GM18909 (cell line): ENCODE measurements around the gene EHD4.

ENCODE experiments used
- ATAC-seq: cut with Tn5 transposase; IDR thresholded peaks from one replicate; pipeline ENCODE4 v1.9.1; 2021; ENCODE audit warnings: mild to moderate bottlenecking; ENCODE audit not compliant: unreplicated experiment, poor library complexity

EHD4 gene

DNA sequence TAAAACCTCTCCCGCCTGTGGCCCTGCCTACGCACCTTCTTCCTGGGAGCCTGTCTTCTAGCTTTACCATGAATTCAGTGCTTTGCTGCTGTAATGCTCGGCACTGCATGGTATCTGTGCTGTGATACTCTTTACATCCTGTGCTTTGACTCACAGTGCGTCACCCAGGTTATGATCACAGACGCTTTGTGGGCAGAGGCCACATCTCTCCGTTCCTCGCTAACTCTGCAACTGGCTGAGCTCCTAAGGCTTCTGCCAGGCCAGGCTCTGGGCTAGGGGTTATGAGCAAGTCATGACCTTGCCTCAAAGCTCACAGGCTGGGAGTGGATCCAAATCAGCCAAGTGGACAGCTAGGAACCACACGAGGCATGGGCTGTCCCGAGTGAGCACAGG lies 101.7 kb downstream of the EHD4 start:
- no peak for ATAC-seq

DNA sequence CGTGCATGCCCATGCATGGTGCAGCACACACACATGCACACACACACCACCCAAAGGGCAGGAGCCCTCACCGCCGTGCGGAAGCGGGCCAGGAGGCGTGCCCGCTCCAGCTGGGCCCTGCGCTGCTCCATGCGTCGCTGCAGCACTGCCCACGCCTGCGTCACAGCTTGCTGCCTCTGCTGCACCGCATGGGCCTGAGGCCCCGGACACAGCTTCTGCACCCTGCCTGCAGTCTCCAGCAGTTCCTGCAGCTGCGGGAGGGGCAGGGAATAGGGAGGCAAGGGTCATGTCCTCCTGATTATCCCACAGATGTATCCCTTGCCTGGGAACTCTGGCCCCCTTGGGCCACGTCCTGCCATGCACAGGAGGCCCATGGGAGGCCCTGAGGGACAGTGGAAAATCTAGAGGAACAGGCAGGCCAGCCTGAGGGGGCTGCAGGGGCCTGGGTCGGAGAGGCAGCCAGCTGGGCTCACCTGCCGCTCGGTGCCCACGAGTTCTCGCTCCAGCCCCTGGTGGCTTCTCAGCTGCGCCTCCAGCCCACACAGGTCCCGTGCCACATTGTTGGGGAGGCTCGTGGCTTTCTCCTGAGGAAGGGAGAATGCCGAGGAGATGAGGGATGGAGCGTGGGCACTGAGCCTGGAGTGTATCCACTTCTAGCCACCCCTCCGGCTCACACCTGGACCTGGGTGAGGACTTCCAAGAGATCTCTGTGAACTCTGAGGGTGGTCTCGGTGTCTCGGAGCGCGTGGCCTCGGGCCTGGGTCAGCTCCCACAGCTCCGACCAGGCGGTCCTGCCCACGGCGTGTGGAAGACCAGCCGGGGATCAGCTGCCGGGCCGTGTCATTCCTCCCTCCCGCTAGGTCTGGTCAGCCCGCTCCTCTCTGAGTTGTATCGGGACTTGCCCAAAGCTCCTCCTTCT lies 102.3 kb downstream of the EHD4 start:
- no peak for ATAC-seq

DNA sequence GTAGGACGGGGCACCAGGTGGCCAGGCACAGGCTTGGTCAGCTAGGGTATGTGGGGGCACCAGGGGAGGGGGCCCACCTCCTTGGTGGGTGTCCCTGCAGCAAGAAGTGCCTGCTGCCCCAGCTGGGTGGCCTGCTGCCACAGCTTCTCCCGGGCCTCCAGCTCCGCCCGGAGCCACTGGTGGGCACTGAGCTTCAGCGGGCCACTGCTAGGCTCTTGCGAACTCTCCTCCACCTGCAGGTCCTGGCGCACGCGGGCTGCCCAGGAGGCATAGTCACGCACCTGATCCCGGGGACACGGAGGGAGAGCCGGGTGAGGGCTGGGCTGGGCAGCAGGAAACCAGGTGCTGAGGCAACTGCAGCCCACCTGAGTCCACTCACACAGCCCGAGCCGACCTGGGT lies 104.0 kb downstream of the EHD4 start:
- no peak for ATAC-seq

DNA sequence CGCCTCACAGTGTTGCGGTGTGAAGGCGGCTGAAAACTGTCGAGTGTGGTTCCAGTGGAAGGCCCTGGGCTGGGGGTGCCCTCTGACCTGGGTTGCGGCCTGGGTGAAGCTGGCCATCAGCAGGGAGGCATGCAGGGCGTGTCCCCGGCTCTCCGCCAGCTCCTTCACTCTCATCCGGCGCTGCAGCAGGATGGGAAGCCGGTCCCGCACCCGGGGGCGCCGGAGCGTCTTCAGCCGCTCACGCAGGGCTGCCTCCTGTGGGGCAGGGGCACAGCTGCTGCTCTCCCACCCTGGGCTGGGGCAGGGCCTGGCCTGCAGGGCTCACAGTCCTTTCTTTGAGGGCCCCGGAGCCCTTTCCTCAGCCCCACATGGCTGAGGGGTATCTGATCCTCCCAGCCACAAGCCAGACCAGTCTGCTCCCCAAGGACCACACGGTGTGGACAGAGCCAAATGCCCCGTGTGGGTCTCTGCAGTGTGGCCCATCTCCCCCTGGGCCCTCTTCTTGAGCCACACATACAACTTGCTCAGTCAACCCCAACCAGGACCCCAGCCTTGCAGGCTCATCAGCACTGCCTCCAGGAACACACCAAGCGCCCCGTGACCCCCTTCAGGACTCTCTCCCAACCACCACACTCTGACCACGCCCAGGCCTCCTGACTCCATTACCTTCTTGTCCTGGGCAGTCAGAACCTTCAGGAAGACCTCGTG lies 105.3 kb downstream of the EHD4 start:
- ATAC-seq = no peak

DNA sequence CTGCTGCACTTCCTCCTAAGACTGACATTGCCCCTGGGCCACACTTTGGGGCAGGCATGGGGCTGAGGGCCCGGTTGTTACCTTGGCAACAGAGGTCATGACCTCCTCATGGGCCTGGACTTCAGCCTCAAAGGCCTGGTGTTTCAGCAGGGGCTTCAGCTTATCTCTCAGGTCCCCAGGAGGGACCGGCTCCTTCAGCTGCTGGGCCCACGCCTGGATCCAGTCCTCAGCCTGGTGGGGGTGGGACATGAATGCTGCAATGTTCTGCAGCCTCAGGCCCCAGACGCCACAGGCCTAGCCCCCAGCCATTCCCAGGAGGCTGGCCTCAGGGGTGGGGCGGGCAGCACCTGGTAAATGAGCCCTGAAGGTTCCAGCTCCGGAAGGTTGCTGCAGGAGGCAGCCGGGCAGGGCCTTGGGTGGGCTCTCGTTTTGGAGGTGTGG lies 106.1 kb downstream of the EHD4 start:
- ATAC-seq = no peak

DNA sequence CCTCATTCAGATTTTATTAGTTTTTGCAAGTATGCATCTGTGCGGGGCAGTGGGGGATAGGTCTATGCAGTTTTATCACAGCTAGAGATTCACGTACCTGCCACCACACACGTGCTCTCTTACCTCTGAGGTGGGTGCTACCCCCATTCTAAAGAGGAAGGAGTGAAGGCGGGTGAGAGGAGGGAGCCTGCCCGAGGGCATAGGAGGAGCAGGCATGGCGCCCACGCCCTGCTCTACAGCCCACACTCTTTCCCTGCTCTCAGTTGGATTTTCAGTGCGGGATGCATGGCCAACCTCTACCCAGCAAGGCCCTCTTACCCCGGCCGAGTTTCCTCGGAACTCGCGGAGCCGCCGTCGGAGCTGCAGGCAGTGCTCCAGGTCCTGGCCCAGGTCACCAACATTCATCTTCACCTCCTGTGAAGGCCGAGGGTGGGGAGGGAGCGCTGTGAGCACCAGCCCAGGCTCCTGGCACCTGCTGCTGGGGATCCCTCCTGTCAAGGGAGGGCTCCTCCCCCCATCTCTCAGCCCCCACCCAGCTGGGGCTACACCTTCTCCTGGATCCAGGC lies 106.8 kb downstream of the EHD4 start:
- ATAC-seq = no peak

DNA sequence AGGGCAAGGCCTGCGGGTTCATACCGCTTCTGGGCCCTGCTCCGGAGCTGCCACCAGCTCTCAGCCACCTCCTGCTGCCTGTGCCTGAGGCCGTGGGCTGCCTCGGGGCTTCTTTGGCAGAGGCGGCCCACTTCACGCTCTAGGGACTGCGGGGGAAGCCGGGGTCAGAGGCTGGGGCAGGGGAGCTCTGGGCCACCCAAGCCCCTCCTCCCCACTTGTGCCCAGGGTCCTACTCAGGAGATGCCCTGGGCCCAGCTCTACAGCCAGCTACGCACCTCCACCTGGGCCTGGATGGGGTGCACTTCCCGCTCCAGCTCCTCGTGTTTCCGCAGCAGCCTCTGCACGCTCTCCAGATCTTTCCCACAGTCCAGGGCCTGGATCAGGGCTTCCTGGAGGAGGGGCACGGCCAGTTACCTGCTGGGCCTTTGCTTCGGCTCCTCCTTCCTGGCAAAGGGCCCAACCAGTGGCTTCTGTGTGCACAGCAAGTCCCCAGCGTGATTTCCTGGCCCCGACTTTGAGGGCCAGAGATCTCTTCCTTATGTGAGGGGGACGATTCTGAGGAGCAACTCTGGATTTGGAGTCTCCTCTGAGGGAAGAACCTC lies 109.7 kb downstream of the EHD4 start:
- no peak for ATAC-seq

DNA sequence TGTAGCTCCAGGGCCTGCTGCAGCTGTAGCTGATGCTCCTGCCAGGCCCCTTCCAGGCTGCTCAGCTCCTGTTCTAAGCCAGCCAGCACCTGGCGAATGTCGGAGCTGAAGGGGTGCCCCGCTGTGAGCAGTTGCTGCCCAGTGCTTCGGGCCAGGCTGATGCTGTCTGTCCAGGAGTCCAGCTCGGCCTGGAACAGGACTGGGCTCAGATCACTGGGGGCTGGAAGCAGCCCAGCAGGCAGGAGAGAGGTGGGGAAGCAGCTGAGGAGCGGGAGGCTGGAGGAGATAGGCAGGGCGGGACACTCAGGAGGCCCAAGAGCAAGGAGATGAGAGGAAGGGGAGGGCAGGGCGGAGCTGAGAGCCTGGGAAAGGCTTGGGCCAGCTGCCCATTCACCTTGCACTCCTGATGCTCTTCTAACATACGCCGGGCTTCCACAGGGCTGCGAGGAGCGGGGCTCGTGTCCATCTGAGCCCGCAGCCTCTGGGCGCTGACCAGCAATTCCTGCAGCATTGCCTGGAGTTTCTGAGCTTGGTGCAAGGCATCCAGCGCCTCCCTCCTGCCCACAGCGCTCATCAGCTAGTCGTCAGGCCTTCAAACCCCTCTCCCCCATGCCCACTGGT lies 110.5 kb downstream of the EHD4 start:
- ATAC-seq = no peak

DNA sequence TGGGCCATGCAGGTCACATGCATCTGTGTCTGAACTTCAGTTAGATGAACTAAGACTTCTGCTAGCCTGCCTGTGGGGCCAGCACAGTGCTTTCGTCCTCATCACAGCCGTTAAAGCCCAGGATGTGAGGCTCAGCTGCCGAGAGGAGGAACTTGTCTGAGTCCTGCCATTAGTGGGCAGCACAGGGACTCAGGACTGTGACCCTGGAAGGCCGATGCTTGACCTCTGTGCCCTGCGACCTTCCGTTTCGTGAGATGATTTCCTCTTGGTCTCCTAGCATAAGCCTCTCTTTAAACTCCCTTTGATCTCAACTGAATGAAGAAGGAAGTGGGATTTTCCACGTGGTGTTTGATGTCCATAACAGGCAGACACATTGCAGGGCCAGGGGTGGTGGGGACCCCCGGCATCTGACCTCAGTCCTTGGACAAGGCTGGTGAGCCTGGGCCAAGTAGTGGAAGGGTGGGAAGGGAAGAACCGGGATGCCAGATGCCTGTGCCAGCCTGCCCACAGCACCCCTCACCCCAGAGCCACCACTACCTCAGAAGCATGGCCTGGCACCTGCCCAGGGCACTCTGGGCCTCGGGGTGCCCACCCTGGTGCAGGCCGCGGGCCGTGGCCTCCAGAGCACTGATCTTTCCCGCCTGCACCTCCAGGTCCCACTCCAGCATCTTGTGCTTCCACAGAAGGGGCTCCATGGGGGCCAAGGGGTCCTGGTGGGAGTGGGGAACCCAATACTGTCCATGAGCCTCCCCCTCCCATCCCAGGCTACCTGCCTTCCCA lies 112.1 kb downstream of the EHD4 start:
- ATAC-seq = no peak

DNA sequence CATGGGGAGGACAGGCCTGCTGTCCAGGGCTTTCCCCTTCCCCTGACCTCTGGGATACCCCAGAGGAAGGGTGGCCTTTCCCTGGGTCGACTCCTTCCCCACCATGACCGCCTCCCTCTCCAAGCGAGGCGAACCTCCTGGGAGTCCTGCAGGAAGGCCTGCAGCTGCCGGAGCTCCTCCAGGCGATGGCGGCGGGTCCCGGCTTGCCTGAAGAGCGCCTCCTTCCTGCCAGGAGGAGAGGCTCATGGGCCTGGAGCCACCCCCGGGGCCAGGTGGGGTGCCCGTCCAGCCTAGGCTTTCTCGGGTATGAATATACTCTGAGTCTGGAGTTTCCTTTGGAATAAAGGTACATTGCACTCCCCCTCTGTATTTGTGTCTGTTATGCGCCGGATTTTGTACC lies 113.6 kb downstream of the EHD4 start:
- ATAC-seq = no peak

DNA sequence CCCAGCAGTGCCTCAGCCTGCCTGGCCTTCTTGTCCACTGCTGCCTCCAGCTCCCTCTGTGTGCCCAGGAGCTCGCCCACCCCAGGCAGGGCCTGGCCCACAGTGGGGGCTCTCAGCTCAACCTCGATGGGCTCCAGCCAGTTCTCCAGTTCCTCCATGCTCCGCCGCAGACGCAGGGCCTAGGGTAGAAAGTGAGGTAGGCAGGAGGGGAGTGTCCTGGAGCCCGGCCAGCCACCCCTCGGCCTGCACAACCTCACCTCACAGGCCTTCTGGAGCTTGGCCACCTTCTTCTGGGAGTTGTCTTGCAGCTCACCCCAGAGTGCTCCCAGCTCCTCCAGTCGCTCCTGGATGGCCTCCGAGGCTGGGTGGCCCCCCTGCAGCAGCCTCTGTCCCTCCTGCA lies 115.0 kb downstream of the EHD4 start:
- no peak for ATAC-seq

DNA sequence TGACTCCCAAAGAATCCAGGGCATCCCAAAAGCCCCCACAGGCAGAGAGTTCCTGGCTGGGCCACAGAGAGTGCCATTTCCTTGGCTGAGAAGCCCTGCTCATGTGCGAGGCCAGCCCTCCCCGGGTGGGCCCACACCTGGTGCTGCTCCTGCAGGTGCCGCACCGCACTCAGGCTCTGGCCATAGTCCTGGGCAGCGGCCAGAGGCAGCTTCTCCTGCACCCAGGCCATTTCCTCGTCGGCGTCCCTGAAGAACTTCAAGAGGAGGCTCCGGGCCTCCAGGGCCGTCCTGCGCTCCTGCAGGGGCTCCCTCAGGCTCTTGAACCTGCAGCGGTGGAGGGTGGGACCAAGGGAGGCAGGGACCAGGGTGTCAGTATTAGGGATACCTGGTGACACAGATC lies 115.6 kb downstream of the EHD4 start:
- ATAC-seq = no peak

DNA sequence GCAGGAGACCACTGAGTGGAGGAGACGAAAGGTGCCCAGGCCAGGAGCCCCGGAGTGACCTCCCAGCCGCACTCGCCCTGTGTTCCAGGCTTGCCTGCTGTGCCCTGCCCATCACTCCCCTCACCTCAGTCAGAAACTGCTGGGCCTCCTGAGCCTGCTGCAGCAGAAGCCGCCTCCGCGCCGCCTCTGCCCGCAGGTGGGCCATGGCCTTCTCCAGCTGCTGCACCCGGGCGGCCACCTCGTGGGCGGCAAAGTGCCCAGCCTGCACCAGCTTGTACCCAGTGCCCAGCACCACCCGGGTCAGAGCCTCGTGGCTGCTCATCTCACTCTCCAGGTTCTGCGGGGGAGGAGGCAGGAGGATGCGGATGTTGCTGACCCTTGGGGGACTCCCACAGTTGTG lies 116.1 kb downstream of the EHD4 start:
- no peak for ATAC-seq

DNA sequence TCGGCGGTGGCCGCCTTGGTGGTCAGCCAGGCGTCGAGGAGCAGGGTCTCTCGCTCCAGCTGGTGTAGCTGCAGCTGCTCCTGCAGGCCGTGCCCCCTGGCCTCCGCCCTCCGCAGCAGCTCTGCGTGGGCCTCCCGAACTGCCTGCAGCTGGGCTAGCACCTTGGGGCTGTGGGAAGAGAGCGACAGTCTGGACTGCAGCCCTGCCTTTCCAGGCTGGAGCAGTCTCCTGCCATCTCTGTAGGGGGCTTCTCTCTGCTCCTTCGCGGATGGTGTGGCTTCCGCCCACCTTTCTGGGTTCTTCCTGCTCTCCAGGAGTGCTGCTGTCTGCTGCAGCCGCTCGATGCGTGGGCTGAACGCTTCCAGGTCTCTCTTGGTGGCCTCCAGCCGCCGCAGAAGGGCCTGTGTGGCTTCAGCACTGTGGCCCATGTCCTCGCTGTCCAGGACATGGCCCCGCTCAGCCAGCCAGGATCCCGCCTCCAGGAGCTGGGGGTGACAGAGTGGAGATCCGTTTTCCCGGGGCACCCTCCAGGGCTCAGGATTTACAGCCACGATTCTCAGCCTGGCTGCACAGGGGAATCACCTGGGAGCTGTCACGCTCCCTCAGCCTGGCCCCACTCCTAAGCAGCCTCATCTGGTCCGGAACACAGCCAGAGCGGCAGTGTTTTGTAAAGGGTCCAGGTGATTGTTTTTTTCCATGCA lies 116.9 kb downstream of the EHD4 start:
- ATAC-seq = no peak

DNA sequence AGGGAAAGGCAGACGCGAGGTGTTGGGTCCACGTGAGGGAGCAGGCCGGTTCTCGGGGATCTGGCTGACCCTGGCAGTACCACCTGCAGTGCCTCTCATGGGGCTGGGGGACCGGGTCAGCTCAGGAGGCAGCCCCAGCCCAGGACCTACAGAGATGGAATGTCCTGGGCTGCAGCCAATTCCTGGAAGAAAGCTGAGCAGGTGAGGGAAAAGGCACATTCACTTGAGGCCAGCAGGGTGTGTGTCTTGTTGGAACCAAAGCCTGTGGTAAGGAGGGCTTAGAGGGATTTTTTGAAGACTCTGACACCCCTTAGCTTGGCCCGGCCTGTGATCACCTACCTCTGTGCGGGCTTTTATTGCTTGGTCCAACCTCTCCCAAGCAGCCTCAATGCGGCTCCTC lies 117.9 kb downstream of the EHD4 start:
- ATAC-seq = no peak

DNA sequence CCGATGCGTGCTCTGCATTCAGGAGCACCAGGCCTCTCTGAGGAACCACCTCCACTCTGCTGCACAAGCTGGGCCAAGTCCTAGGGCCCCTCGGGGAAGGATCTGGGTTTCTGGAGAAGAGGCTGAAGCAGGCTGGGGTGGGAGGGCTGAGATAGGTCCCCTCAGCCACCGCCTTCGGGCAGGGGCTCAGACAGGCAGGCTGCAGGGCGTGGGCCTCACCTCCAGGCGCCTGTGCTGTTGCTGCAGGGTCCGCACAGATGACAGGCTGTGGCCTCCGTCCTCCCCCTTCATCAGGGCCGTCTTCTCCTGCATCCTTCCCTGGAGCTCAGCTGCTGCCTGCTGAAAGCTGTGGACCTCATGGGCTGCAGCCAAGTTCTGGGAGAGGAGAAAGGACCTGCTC lies 118.5 kb downstream of the EHD4 start:
- no peak for ATAC-seq

DNA sequence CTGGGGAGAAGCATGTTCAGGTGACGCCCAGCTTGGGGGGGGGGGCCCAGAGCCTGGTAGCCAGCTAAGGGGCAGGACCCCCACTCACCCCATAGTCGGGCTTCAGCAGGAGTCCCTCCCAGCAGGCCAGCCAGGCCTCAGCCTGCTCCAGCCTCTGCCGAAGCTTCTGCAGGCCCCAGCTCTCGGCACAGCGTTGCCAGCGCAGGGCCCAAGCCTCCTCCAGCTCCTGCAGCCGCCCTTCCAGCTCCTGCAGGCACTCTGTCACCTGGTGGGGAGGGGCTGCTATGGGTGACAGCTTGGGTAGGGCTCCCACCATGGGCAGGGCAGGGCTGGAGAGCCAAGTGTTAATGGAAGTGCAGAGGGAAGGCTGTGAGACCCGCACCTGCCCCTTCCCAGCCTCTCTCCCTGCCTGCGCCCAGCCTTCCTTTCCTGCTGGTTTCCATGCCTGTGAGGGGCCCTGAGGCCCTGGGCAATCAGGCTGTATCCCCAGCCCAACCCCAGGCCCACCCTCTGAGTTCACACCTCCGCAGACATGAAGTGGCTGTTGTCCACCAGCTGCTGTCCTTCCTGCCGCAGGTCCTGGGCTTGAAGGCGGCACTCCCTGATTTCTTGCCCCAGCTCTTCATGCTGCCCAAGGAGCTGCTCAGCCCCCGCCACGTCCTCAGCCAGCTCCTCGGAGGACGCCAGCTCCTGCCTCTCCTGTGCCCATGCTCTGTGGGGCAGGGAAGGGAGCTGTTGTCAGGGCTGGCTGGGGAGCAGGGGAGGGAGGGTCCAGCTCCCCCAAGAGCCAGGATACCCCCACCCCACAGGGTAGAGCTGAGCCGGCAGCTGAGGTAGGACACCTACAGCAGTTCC lies 119.4 kb downstream of the EHD4 start:
- no peak for ATAC-seq

DNA sequence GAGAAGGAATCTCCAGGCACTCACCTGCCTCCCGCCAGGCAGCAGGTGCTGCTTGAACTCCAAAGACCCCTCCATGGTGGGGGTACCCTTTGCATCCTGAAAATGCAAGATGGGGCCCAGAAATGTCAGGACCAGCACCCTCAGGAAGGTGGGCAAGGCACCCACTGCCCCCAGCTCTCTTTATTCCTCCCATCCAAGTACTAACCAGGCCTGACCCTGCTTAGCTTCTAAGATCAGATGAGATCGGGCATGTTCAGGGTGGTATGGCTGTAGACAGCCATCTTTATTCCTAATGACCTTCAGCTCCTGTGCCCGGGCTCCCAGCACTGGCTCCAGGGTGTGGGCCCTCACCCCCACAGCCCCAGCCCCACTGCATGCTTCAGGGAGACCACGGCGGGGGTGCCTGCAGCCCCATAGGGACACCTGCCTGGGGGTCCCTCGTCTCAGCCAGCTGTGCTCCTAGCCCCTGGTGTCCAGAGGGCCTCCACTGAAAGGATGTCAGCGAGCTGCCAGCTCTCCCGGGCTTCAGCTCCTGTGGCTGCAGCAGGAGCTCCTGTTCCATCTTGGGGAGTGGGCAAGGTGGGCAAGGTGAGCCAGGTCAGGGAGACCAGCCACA lies 120.5 kb downstream of the EHD4 start:
- ATAC-seq = no peak
